ENCODE measurements around the gene ANO7. TPM values are rescaled to one million over a fixed set of nuclear protein-coding genes. Genes with fewer than 3 reads are reported as not detected.

Gene ANO7
- total and polyA plus RNA-seq, 2 of the 13 experiments (the other 11 are each of a cell fraction or from before 2014, with no cell fraction given): 4.1 to 4.9 TPM

DNA sequence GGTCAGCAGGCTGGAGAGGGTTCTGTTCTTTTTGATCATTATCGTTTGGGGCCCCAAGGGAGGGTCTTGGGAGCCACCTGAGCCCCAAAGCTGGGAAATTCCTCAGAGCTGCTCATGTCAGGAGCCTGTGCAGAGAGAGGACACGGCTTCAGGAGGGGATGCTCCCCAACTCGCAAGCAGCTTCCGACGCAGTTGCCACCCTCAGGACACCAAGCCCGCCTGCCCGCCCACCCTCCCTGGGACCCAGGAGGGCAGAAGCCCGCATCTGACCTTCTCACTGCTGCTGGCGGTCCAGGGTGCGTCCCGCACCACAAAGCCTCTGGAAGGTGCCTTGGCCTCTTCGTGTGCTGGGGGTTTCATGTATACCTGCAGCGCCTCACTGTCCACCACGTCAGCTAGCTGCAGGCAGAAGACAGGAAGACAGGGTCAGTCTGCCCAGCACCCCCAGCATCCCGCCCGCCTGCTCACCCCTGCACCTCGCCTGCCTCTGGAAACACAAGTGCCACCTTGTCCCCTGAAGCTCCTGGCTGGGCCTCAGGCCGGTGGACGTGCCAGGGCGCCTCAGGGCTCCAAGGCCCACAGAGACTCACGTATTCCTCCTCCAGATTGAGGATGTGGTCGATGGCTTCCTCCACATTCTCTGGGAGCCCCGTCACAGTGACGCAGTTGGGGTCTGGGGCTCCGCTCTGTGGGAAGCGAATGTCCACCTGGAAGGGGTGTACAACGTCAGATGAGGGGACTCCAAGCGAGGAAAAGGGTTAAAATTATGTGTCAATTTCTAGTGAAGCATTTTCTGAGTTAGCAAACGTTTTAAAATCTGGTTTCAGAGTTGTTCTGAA is 41.3 kb downstream of the ANO7 start:
- Histone ChIP-seq H3K4me1 (ENCODE audit: insufficient read depth, low read length) (peaks cover 23% of the 10 kb centered on the region), H3K36me3 (replicated peaks in 1 of 2; ENCODE audit: control insufficient read depth in 1 of 2, insufficient read depth in 2 of 2, low read length in 2 of 2) (peaks cover 52 to 86% of the 10 kb centered on the region in 2 experiments), H3K4me3 (replicated peaks in 1 of 3; ENCODE audit: insufficient read depth in 1 of 3, low read depth in 2 of 3, low read length in 3 of 3) (no peak overlapping the region), H2AFZ (ENCODE audit: low read length) (no peak overlapping the region), H4K20me1 (ENCODE audit: insufficient read depth, low read length) (peaks cover 52% of the 10 kb centered on the region; the same call in 1 of the 2 replicates), H3K79me2 (ENCODE audit: insufficient read depth, low read length) (peaks cover 6% of the 10 kb centered on the region), H3K4me2 (ENCODE audit: low read depth, low read length) (no peak overlapping the region), H3K9me3 (ENCODE audit: low read length) (no peaks in the 10 kb centered on the region), H3K9ac (ENCODE audit: insufficient read depth, low read depth, low read length) (no peak overlapping the region), H3K27ac (ENCODE audit: extremely low read length, insufficient read depth, low read length) (peak overlapping the region; percentile 24), H3K27me3 (ENCODE audit: control insufficient read depth in 1 of 2, insufficient read depth in 2 of 2, low read length in 2 of 2) (no peaks in the 10 kb centered on the region)
- POLR2A ChIA-PET: no interaction called here
- DNase-seq (ENCODE audit: low spot score) (no peak), FAIRE-seq (no peak), ATAC-seq (no peak)
- in situ Hi-C loops (cut with HindIII; ENCODE audit: extremely low pct_ligation_motif_present, low pct_unique_long_range_greater_than_20kb) (no loop called here), intact Hi-C loops (cut with micrococcal nuclease; ENCODE audit: unreplicated experiment) (loop anchor here (10.0 kb wide), 1 partner anchor 375 kb away; no protein-coding TSS in a partner anchor)
- CTCF ChIA-PET (ENCODE audit: low intra/inter-chr PET ratio, low total read pairs): no interaction called here
- no TSS peak for BruUV-seq (replicated peaks)
- no peak for TF ChIP-seq ZBTB42 (CRISPR knock-in tag; IDR thresholded peaks at IDR 0.05)
- no peak for TF ChIP-seq KDM5B (CRISPR knock-in tag; IDR thresholded peaks at IDR 0.05; ENCODE audit: borderline replicate concordance)
- peak; percentile 90 for TF ChIP-seq AGO1 (IDR thresholded peaks at IDR 0.05; ENCODE audit: low read depth, low read length, poor library complexity, severe bottlenecking)
- TF ChIP-seq MNT (IDR thresholded peaks at IDR 0.05): no peak
- TF ChIP-seq AGO2 (optimal IDR thresholded peaks at IDR 0.05; ENCODE audit: low read depth, low read length): peak; percentile 85
- TF ChIP-seq ZNF441 (CRISPR knock-in tag; IDR thresholded peaks at IDR 0.05; ENCODE audit: borderline replicate concordance): no peak
- no peak for TF ChIP-seq ZFP62 (CRISPR knock-in tag; IDR thresholded peaks at IDR 0.05)
- TF ChIP-seq CBX5 (CRISPR knock-in tag; IDR thresholded peaks at IDR 0.05; ENCODE audit: borderline replicate concordance): no peak
- TF ChIP-seq KMT2A (CRISPR knock-in tag; IDR thresholded peaks at IDR 0.05): no peak
- TF ChIP-seq RBM39 (IDR thresholded peaks at IDR 0.05; ENCODE audit: low read depth, low read length, poor library complexity, severe bottlenecking): peak; percentile 34
- no peak for TF ChIP-seq NONO (IDR thresholded peaks at IDR 0.05)
- 0 out of 2 replicates have a peak, but pooled peaks have one; percentile 26 for TF ChIP-seq NONO (CRISPR knock-in tag; conservative IDR thresholded peaks at IDR 0.05)
- TF ChIP-seq POLR2A (IDR thresholded peaks at IDR 0.05; ENCODE audit: insufficient read depth in 1 of 2, low read depth in 2 of 2, low read length in 2 of 2): peak in 1 of 2 experiments; percentile 42; a peak in 2 of 4 replicates
- TF ChIP-seq PRPF4 (IDR thresholded peaks at IDR 0.05; ENCODE audit: low read depth, low read length, poor library complexity, severe bottlenecking): peak; percentile 1
- no peak for TF ChIP-seq FOSL2 (CRISPR knock-in tag; IDR thresholded peaks at IDR 0.05)
- no peak for TF ChIP-seq MEIS1 (CRISPR knock-in tag; IDR thresholded peaks at IDR 0.05; ENCODE audit: borderline replicate concordance)
- TF ChIP-seq ZFP90 (CRISPR knock-in tag; IDR thresholded peaks at IDR 0.05; ENCODE audit: borderline replicate concordance): 0 out of 2 replicates have a peak, but pooled peaks have one; percentile 43
- TF ChIP-seq RBM22 (optimal IDR thresholded peaks at IDR 0.05; ENCODE audit: low read length): peak; percentile 79
- no peak for TF ChIP-seq KMT2B (CRISPR knock-in tag; IDR thresholded peaks at IDR 0.05)
- 0 out of 2 replicates have a peak, but pooled peaks have one; percentile 23 for TF ChIP-seq ZNF891 (CRISPR knock-in tag; IDR thresholded peaks at IDR 0.05)
- WGBS (ENCODE audit: low lambda C conversion rate): 92% methylated on average over 22 of the region's 29 CpGs
